Skeletal muscle satellite cell (primary cell): ENCODE results near the gene MRPL50. TPM values are rescaled to one million over a fixed set of nuclear protein-coding genes. Genes with fewer than 3 reads are reported as not detected.
A peak's percentile ranks its signal among the peaks of the same experiment; 100 is the strongest.

Experiments
- H3K27me3 ChIP-seq: 2 replicates; pipeline ENCODE4 v1.7.0; 2013; ENCODE audit warnings: low read length; ENCODE audit not compliant: control insufficient read depth, insufficient read depth
- H3K36me3 ChIP-seq: 2 replicates; pipeline ENCODE4 v1.7.0; 2013; ENCODE audit warnings: mild to moderate bottlenecking, control low read depth, low read length; ENCODE audit not compliant: insufficient read depth
- H3K4me1 ChIP-seq: 2 replicates; pipeline ENCODE4 v1.7.0; 2013; ENCODE audit warnings: low read length; ENCODE audit not compliant: control insufficient read depth, insufficient read depth
- H3K4me2 ChIP-seq: 2 replicates; pipeline ENCODE4 v1.7.0; 2013; ENCODE audit warnings: mild to moderate bottlenecking, low read length
- H3K4me3 ChIP-seq: 2 replicates; pipeline ENCODE4 v1.7.0; 2013; ENCODE audit warnings: low read length
- H3K9ac ChIP-seq: 2 replicates; pipeline ENCODE4 v1.7.0; 2013; ENCODE audit warnings: mild to moderate bottlenecking, low read depth, low read length, moderate library complexity
- H3K9me3 ChIP-seq: replicated peaks from 2 replicates; pipeline ENCODE4 v1.7.0; 2013; ENCODE audit warnings: mild to moderate bottlenecking, control low read depth, low read length
- total RNA-seq: library from RNA; depleted of rRNA; stranded (reverse); fragments of >200 nt; gene quantifications from 2 replicates; pipeline ENCODE4 v1.2.3, GENCODE V29; 2012; rRNA removed

The MRPL50 gene
- total RNA-seq, result 15.1 and 18.8 TPM in 2 replicates

- Histone ChIP-seq H3K4me2 (peak within 1 kb of the TSS; percentile 97), H3K4me3 (peak within 1 kb of the TSS; percentile 83), H3K9ac (peak within 1 kb of the TSS; percentile 95), H3K36me3 (peaks cover 38% of the 10 kb centered on the region), H3K9me3 (no peaks in the 10 kb centered on the region), H3K27me3 (no peaks in the 10 kb centered on the region), H3K4me1 (peaks cover 21% of the 10 kb centered on the region)
Measured at GRCh38 chr9:101398068-101398929, at the start of gene MRPL50, which contains the start of gene ZNF189. MRPL50 (minus strand) TSS chr9:101398618; CDS start chr9:101398592, 26 bp downstream. ZNF189 (plus strand) TSS chr9:101398851; CDS start chr9:101399157, 306 bp downstream.

- H3K36me3 ChIP-seq, result no peaks in the 10 kb centered on the region
Measured at GRCh38 chr9:101446732-101447131, 48.3 kb upstream of the MRPL50 start.

GRCh38 chr9:101445353-101446029, 47.1 kb upstream of the MRPL50 start:
- Histone ChIP-seq H3K36me3 (no peaks in the 10 kb centered on the region), H3K9ac (no peak overlapping the region)

More at GRCh38 chr9:101446732-101447131, 48.3 kb upstream of the MRPL50 start:
- no peak overlapping the region for H3K4me3 ChIP-seq
- H3K9ac ChIP-seq, result no peak overlapping the region
- H3K4me2 ChIP-seq, result no peak overlapping the region
- H3K27me3 ChIP-seq, result peaks cover 54% of the 10 kb centered on the region
- peaks cover 3% of the 10 kb centered on the region for H3K4me1 ChIP-seq
- no peaks in the 10 kb centered on the region for H3K9me3 ChIP-seq

GRCh38 chr9:101443364-101443771, 45.0 kb upstream of the MRPL50 start:
- Histone ChIP-seq H3K27me3 (peaks cover 58% of the 10 kb centered on the region), H3K4me3 (no peak overlapping the region), H3K9ac (no peak overlapping the region), H3K9me3 (no peaks in the 10 kb centered on the region), H3K4me1 (no peaks in the 10 kb centered on the region), H3K36me3 (no peaks in the 10 kb centered on the region), H3K4me2 (no peak overlapping the region)

More at GRCh38 chr9:101445353-101446029, 47.1 kb upstream of the MRPL50 start:
- H3K9me3 ChIP-seq, result no peaks in the 10 kb centered on the region
- no peak overlapping the region for H3K4me3 ChIP-seq
- no peak overlapping the region for H3K4me2 ChIP-seq
- peaks cover 3% of the 10 kb centered on the region for H3K4me1 ChIP-seq
- peaks cover 51% of the 10 kb centered on the region for H3K27me3 ChIP-seq

GRCh38 chr9:101442736-101443135, 44.3 kb upstream of the MRPL50 start:
- no peak overlapping the region for H3K4me2 ChIP-seq
- H3K9me3 ChIP-seq, result no peaks in the 10 kb centered on the region
- no peak overlapping the region for H3K4me3 ChIP-seq
- no peaks in the 10 kb centered on the region for H3K4me1 ChIP-seq
- no peak overlapping the region for H3K9ac ChIP-seq
- no peaks in the 10 kb centered on the region for H3K36me3 ChIP-seq
- peaks cover 53% of the 10 kb centered on the region for H3K27me3 ChIP-seq

- peaks cover 50% of the 10 kb centered on the region for H3K27me3 ChIP-seq
- no peaks in the 10 kb centered on the region for H3K9me3 ChIP-seq
- H3K9ac ChIP-seq, result no peak overlapping the region
- no peaks in the 10 kb centered on the region for H3K36me3 ChIP-seq
- H3K4me1 ChIP-seq, result no peaks in the 10 kb centered on the region
- no peak overlapping the region for H3K4me2 ChIP-seq
- no peak overlapping the region for H3K4me3 ChIP-seq
Measured at GRCh38 chr9:101442318-101442717, 43.9 kb upstream of the MRPL50 start.

- Histone ChIP-seq H3K4me2 (no peak overlapping the region), H3K4me3 (no peak overlapping the region), H3K9me3 (no peaks in the 10 kb centered on the region), H3K36me3 (no peaks in the 10 kb centered on the region), H3K9ac (no peak overlapping the region), H3K4me1 (no peaks in the 10 kb centered on the region), H3K27me3 (peaks cover 54% of the 10 kb centered on the region)
Measured at GRCh38 chr9:101440714-101441230, 42.4 kb upstream of the MRPL50 start.

GRCh38 chr9:101438523-101438922, 40.1 kb upstream of the MRPL50 start:
- H3K4me2 ChIP-seq, result no peak overlapping the region
- no peaks in the 10 kb centered on the region for H3K4me1 ChIP-seq
- no peak overlapping the region for H3K9ac ChIP-seq
- no peaks in the 10 kb centered on the region for H3K9me3 ChIP-seq
- no peaks in the 10 kb centered on the region for H3K36me3 ChIP-seq
- H3K27me3 ChIP-seq, result peaks cover 43% of the 10 kb centered on the region
- H3K4me3 ChIP-seq, result no peak overlapping the region

- Histone ChIP-seq H3K9me3 (no peaks in the 10 kb centered on the region), H3K36me3 (no peaks in the 10 kb centered on the region), H3K4me3 (no peak overlapping the region), H3K4me2 (no peak overlapping the region), H3K9ac (no peak overlapping the region), H3K27me3 (peaks cover 36% of the 10 kb centered on the region), H3K4me1 (no peaks in the 10 kb centered on the region)
Measured at GRCh38 chr9:101437806-101438232, 39.4 kb upstream of the MRPL50 start.

GRCh38 chr9:101435601-101436079, 37.2 kb upstream of the MRPL50 start, which contains the start of gene ALDOB:
ALDOB (minus strand) TSS chr9:101435774; CDS start chr9:101430887, 4,887 bp downstream.
- no peak within 1 kb of the TSS for H3K9ac ChIP-seq
- no peaks in the 10 kb centered on the region for H3K4me1 ChIP-seq
- no peaks in the 10 kb centered on the region for H3K36me3 ChIP-seq
- H3K9me3 ChIP-seq, result no peaks in the 10 kb centered on the region
- no peak within 1 kb of the TSS for H3K4me2 ChIP-seq
- peaks cover 31% of the 10 kb centered on the region for H3K27me3 ChIP-seq
- H3K4me3 ChIP-seq, result no peak within 1 kb of the TSS

- Histone ChIP-seq H3K36me3 (no peaks in the 10 kb centered on the region), H3K9me3 (no peaks in the 10 kb centered on the region), H3K9ac (no peak overlapping the region), H3K4me3 (no peak overlapping the region), H3K4me2 (no peak overlapping the region), H3K4me1 (no peaks in the 10 kb centered on the region), H3K27me3 (peaks cover 27% of the 10 kb centered on the region)
Measured at GRCh38 chr9:101434998-101435397, 36.6 kb upstream of the MRPL50 start.
